ENCODE measurements around the gene UTP25.
A peak's percentile ranks its signal among the peaks of the same experiment; 100 is the strongest.
"Not testable (repeated sequence)": the region's sequence is repeated elsewhere in the genome, so short reads cannot be mapped to it uniquely, and the experiment has no call there.

The UTP25 gene

GRCh38 chr1:209871430-209871829 lies 43.7 kb downstream of the UTP25 start:
- no peak for DNase-seq (ENCODE audit: low read depth in 1 of 2, low spot score in 1 of 2)

GRCh38 chr1:209873067-209873799 lies 45.5 kb downstream of the UTP25 start:
- DNase-seq (ENCODE audit: low read depth in 1 of 2, low spot score in 1 of 2): no peak

- DNase-seq (ENCODE audit: low read depth in 1 of 2, low spot score in 1 of 2): no peak
Measured at GRCh38 chr1:209875515-209875914, 47.7 kb downstream of the UTP25 start.

GRCh38 chr1:209876078-209876800 lies 48.5 kb downstream of the UTP25 start:
- DNase-seq (ENCODE audit: low read depth in 1 of 2, low spot score in 1 of 2): no peak

GRCh38 chr1:209877087-209877764 lies 49.5 kb downstream of the UTP25 start:
- DNase-seq (ENCODE audit: low read depth in 1 of 2, low spot score in 1 of 2): no peak

GRCh38 chr1:209878964-209879363 lies 51.2 kb downstream of the UTP25 start:
- DNase-seq (ENCODE audit: low read depth in 1 of 2, low spot score in 1 of 2): no peak

GRCh38 chr1:209879539-209879938 lies 51.8 kb downstream of the UTP25 start:
- DNase-seq (ENCODE audit: low read depth in 1 of 2, low spot score in 1 of 2): no peak

- DNase-seq (ENCODE audit: low read depth in 1 of 2, low spot score in 1 of 2): no peak
Measured at GRCh38 chr1:209880031-209880430, 52.3 kb downstream of the UTP25 start.

GRCh38 chr1:209881619-209882018 lies 53.8 kb downstream of the UTP25 start:
- no peak for DNase-seq (ENCODE audit: low read depth in 1 of 2, low spot score in 1 of 2)

DNA sequence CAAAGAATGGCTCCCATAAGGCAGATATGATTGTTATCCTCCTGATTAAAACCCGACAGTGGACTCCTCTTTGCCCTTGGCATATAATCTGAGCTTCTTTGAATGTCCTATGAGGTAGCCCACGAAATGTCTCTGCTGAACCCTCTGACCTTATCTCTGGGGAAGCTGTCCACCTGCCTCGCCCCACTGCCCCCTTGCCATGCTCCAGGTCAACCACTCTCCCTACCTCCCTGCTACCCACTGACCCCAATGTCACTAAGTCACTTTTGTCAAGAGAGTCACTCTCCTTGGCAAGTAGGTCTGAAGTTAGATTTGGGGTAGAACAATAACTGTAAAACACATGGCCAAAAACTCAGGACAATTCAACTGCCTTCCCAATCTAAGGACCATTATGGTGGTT lies 54.5 kb downstream of the UTP25 start:
- no peak for DNase-seq (ENCODE audit: low read depth in 1 of 2, low spot score in 1 of 2)

GRCh38 chr1:209882942-209883340 lies 55.2 kb downstream of the UTP25 start:
- no peak for DNase-seq (ENCODE audit: low read depth in 1 of 2, low spot score in 1 of 2)

DNA sequence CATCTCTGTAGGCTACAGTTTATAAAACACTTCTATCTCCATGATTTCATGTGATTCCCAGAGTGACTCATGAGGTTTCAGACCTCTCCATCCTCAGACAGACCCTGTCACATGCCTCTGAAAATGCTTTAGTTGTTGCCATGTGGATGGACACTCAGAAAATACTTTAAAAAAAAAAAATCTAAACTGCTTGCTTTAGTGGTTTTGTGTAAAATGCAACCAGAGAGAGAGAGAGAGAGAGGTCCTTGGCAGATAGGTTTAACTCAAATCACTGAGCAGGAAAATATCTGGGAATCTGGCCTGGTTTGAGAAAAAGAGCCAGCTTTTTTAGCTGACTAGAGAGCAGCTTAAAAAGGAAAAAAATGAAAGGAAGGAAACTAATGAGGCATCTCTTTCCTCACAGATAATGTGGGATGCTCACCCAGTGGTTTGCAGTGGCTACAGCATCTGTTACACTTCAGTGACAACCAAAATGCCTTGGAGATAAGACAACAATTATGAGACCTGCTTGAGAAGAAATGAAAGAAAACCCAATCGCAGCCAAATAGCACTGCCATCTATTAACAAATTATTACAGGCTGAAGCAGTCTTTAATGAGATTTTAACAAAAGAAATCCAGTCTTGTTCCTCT lies 55.7 kb downstream of the UTP25 start:
- DNase-seq (ENCODE audit: low read depth in 1 of 2, low spot score in 1 of 2): no peak

DNA sequence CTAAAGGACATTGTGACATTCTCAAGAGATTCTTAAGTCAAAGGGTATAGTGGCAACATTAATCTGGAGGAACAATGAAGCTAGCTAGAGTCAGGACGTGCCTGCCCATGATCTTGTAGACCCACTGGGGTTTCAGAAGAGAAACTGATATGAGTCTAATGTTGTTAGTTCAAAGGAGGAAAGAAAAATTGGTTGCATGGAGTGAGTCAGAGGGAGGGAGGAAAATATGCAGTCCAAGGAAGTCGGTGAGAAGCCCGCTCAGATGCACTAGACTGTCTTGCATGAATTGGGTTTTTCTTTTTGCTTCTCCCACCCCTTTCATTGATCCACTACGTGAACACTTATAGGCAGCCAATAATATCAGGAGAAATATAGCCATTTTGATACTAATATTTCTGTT lies 56.5 kb downstream of the UTP25 start:
- no peak for DNase-seq (ENCODE audit: low read depth in 1 of 2, low spot score in 1 of 2)

DNA sequence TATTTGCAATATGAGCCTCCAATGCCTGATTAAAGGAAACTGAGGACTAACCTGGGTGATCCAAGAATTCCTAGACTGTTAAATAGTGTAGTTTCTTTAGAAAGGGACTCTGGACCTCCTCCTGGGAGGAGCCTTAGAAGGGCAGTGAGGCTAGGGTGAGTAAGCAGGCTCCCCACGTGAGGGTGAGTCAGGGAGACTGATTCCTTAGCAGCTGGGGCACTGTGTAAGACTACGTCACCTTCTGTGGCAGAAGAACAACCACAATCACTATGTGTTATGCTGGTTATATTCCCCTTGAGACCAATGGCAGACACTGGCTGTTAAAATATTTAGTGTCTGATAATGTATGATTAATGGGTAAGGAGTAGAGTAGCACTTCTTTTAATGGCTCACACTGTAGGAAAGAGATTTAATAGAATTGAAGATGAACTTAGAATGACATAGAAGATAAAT lies 56.9 kb downstream of the UTP25 start:
- peak in 1 of 2 donors; percentile 12 for DNase-seq (ENCODE audit: low read depth in 1 of 2, low spot score in 1 of 2)

- no peak for DNase-seq (ENCODE audit: low read depth in 1 of 2, low spot score in 1 of 2)
Measured at GRCh38 chr1:209885403-209886218, 57.8 kb downstream of the UTP25 start.

GRCh38 chr1:209886219-209886536 lies 58.4 kb downstream of the UTP25 start:
- DNase-seq (ENCODE audit: low read depth in 1 of 2, low spot score in 1 of 2): no peak

DNA sequence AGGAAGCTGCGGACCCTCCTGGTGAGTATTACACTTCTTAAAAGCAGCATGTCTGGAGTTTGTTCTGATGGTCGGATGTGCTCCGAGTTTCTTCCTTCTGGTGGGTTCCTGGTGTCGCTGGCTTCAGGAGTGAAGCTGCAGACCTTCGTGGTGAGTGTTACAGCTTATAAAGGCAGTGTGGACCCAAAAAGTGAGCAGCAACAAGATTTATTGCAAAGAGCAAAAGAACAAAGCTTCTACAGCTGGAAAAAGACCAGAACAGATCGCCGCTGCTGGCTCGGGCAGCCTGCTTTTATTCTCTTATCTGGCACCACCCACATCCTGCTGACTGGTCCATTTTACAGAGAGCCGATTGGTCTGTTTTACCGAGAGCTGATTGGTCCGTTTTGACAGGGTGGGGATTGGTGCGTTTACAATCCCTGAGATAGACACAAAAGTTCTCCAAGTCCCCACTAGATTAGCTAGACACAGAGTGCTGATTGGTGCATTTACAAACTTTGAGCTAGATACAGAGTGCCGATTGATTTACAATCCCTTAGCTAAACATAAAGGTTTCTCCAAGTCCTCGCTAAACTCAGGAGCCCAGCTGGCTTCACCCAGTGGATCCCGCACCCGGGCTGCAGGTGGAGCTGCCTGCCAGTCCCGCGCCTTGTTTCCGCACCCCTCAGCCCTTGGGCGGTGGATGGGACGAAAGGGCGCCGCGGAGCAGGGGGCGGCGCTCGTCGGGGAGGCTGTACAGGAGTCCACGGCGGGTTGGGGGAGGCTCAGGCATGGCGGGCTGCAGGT lies 60.7 kb downstream of the UTP25 start:
- DNase-seq (ENCODE audit: low read depth in 1 of 2, low spot score in 1 of 2): not testable (repeated sequence)

- no peak for DNase-seq (ENCODE audit: low read depth in 1 of 2, low spot score in 1 of 2)
Measured at GRCh38 chr1:209889077-209889418, 61.3 kb downstream of the UTP25 start.

- no peak for DNase-seq (ENCODE audit: low read depth in 1 of 2, low spot score in 1 of 2)
Measured at GRCh38 chr1:209890641-209891330, 63.0 kb downstream of the UTP25 start.

- no peak for DNase-seq (ENCODE audit: low read depth in 1 of 2, low spot score in 1 of 2)
Measured at GRCh38 chr1:209893751-209894150, 66.0 kb downstream of the UTP25 start.
